Heart left ventricle (tissue), 13 donors: ENCODE results near the gene MRPL27.

Experiments
- CTCF ChIP-seq, 12 donors: fragments of 200-600 bp; sonication (generic) in 4 of 12; IDR thresholded peaks; one replicate each; pipeline versions ENCODE4 v1.5.0 to v1.8.0; 2018 to 2022; ENCODE audit warnings: antibody characterized with exemption in 12 of 12, mild to moderate bottlenecking in 5 of 12
- POLR2A ChIP-seq, 2 donors: fragments of 450-650 bp; IDR thresholded peaks; one replicate each; pipeline ENCODE4 v1.6.1; 2017; ENCODE audit warnings: antibody characterized with exemption in 2 of 2, mild to moderate bottlenecking in 2 of 2, moderate library complexity in 2 of 2
- donor health status: ischemic (EF 13 %, LVEDD 7.1; RV severe dilation, severe dysfunction).
- donor health status: DM: no; HTN: yes; CAD: no.
- donor health status: DM: no; HTN: no; CAD: no.
- donor health status: ischemic (EF 25% LVEDD 6.9; RV normal size, moderate dysfunction).
- donor health status: ischemic (EF 25% LVEDD 5.7; RV mildly dilated, moderate dysfunction).
- donor health status: ischemic (EF 35%, LVEDD 5.7; RV mildly dilated, moderate dysfunction).
- donor health status: nonischemic (EF 11% LVEDD 7.7; RV severe dilation, severe dysfunction).
- donor health status: DM: yes; HTN: yes; CAD: no.
- donor health status: PGD.
- donor health status: ischemic (EF 29% LVEDD 5.4; RV normal size, mild dysfunction).
- donor health status: nonischemic (EF 23%, LVEDD 6.1; RV moderate dilation, normal function).

DNA sequence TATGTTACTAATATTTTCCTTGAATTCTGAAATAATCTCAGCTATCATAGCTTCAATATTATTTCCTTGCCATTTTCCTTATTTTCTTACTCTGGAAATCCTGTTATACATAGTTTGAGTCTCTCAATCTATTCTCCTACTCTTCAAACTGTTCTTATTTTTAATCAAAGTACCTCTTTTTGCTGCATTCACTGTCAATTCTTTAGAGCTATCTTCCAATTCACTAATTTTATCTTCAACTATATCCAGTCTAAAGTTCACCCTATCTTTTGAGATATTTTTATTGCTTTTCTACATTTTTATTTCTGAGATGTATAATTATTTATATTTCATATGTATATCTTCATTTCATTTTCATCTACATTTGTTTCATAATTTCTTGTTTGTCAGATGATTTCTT is 34.3 kb downstream of the MRPL27 start:
- TF ChIP-seq CTCF (IDR thresholded peaks at IDR 0.05) (no peak), POLR2A (IDR thresholded peaks at IDR 0.05) (no peak)
